ENCODE data around the gene FGA.

Gene FGA

GRCh38 chr4:154545689-154546088 is 44.9 kb downstream of the FGA start:
- no peak for TF ChIP-seq CTCF (IDR thresholded peaks at IDR 0.05; ENCODE audit: unreplicated experiment in 3 of 3)
- Mint-ChIP-seq H3K4me3 (no peak overlapping the region), H3K36me3 (ENCODE audit: low read depth) (peaks cover 57% of the 10 kb centered on the region), H3K9me3 (peaks cover 5% of the 10 kb centered on the region), H3K27me3 (ENCODE audit: low read depth) (no peaks in the 10 kb centered on the region), H3K4me1 (peaks cover 21% of the 10 kb centered on the region), H3K27ac (no peak overlapping the region)

- no peak overlapping the region for H3K27ac Mint-ChIP-seq
- H3K9me3 Mint-ChIP-seq: peaks cover 5% of the 10 kb centered on the region
- TF ChIP-seq CTCF (IDR thresholded peaks at IDR 0.05; ENCODE audit: unreplicated experiment in 3 of 3): no peak
- peaks cover 74% of the 10 kb centered on the region for H3K36me3 Mint-ChIP-seq (ENCODE audit: low read depth)
- H3K4me3 Mint-ChIP-seq: no peak overlapping the region
- no peaks in the 10 kb centered on the region for H3K4me1 Mint-ChIP-seq
- no peaks in the 10 kb centered on the region for H3K27me3 Mint-ChIP-seq (ENCODE audit: low read depth)
Measured at GRCh38 chr4:154542271-154542879, 48.2 kb downstream of the FGA start.

All from nephron (organoid).